ELR (cell line): Measurements from ENCODE around the gene ANGPTL8.

Experiments
- DNase-seq: peaks from one replicate; pipeline ENCODE4 v3.0.0-alpha.2; 2015; ENCODE audit warnings: low read depth

ANGPTL8 gene

GRCh38 chr19:11203194-11204075 lies 36.0 kb upstream of the ANGPTL8 start:
- peak; percentile 80 for DNase-seq

- DNase-seq = no peak
Observed at GRCh38 chr19:11204076-11204602, 35.3 kb upstream of the ANGPTL8 start.

GRCh38 chr19:11204943-11205349 lies 34.5 kb upstream of the ANGPTL8 start:
- DNase-seq = no peak

- no peak for DNase-seq
Observed at GRCh38 chr19:11205939-11206570, 33.4 kb upstream of the ANGPTL8 start.

- peak; percentile 43 for DNase-seq
Observed at GRCh38 chr19:11208561-11209471, 30.6 kb upstream of the ANGPTL8 start.

- DNase-seq = peak; percentile 34
Observed at GRCh38 chr19:11209839-11210655, 29.4 kb upstream of the ANGPTL8 start.

- DNase-seq = no peak
Observed at GRCh38 chr19:11210656-11210928, 28.8 kb upstream of the ANGPTL8 start.

- DNase-seq = no peak
Observed at GRCh38 chr19:11214387-11214786, 25.0 kb upstream of the ANGPTL8 start.

- no peak for DNase-seq
Observed at GRCh38 chr19:11221082-11221598, 18.3 kb upstream of the ANGPTL8 start.

GRCh38 chr19:11223200-11223599 lies 16.2 kb upstream of the ANGPTL8 start:
- no peak for DNase-seq

- no peak for DNase-seq
Observed at GRCh38 chr19:11224429-11224828, 15.0 kb upstream of the ANGPTL8 start.

GRCh38 chr19:11225172-11225571 lies 14.2 kb upstream of the ANGPTL8 start:
- no peak for DNase-seq

- no peak for DNase-seq
Observed at GRCh38 chr19:11225815-11226214, 13.6 kb upstream of the ANGPTL8 start.

- DNase-seq = no peak
Observed at GRCh38 chr19:11226716-11227166, 12.7 kb upstream of the ANGPTL8 start.

GRCh38 chr19:11227195-11227886 lies 12.1 kb upstream of the ANGPTL8 start:
- no peak for DNase-seq

- no peak for DNase-seq
Observed at GRCh38 chr19:11230621-11231386, 8.6 kb upstream of the ANGPTL8 start.

- no peak for DNase-seq
Observed at GRCh38 chr19:11232555-11232954, 6.9 kb upstream of the ANGPTL8 start.

GRCh38 chr19:11233073-11233472 lies 6.3 kb upstream of the ANGPTL8 start:
- DNase-seq = no peak

- DNase-seq = no peak
Observed at GRCh38 chr19:11234486-11235075, 4.8 kb upstream of the ANGPTL8 start.
